Neural cell (in vitro differentiated cells): ENCODE measurements around the gene ZNF79. TPM values are rescaled to one million over a fixed set of nuclear protein-coding genes. Genes with fewer than 3 reads are reported as not detected.

Experiments
- H2AFZ ChIP-seq: fragments of 200-600, 300-800 bp; sonication (generic), shearing (Covaris generic); 2 replicates; pipeline ENCODE4 v1.6.0; 2014; ENCODE audit warnings: low read depth, mild to moderate bottlenecking, antibody characterized with exemption, low read length, moderate library complexity
- H3F3A ChIP-seq: fragments of 200-600 bp; shearing (Covaris generic); 2 replicates; pipeline ENCODE4 v1.6.1; 2016; ENCODE audit warnings: mild to moderate bottlenecking, moderate library complexity, mixed read lengths, antibody characterized with exemption, low read length; ENCODE audit not compliant: insufficient read depth, poor library complexity, severe bottlenecking
- H3K27ac ChIP-seq: fragments of 200-600, 300-800 bp; sonication (generic), shearing (Covaris generic); 2 replicates; pipeline ENCODE4 v1.5.1; 2014; ENCODE audit warnings: mild to moderate bottlenecking, low read length, moderate library complexity
- H3K27me3 ChIP-seq: fragments of 300-800, 200-600 bp; sonication (generic), shearing (Covaris generic); 2 replicates; pipeline ENCODE4 v1.6.0; 2014; ENCODE audit warnings: mild to moderate bottlenecking, low read depth, low read length, moderate library complexity; ENCODE audit not compliant: insufficient read depth
- H3K36me3 ChIP-seq: fragments of 300-800, 200-600 bp; sonication (generic), shearing (Covaris generic); 2 replicates; pipeline ENCODE4 v1.5.1; 2014; ENCODE audit warnings: mild to moderate bottlenecking, antibody characterized with exemption, low read length, moderate library complexity; ENCODE audit not compliant: insufficient read depth
- H3K4me2 ChIP-seq: fragments of 300-800, 200-600 bp; sonication (generic), shearing (Covaris generic); 2 replicates; pipeline ENCODE4 v1.6.0; 2014; ENCODE audit warnings: mild to moderate bottlenecking, low read length
- H3K4me3 ChIP-seq: fragments of 300-800, 200-600 bp; sonication (generic), shearing (Covaris generic); 2 replicates; pipeline ENCODE4 v1.5.1; 2014; ENCODE audit warnings: mild to moderate bottlenecking, low read length, moderate library complexity
- H3K79me2 ChIP-seq: fragments of 200-600 bp; shearing (Covaris generic); replicated peaks from 2 replicates; pipeline ENCODE4 v1.6.0; 2014; ENCODE audit warnings: mild to moderate bottlenecking, low read length, moderate library complexity; ENCODE audit not compliant: insufficient read depth
- H3K9ac ChIP-seq: fragments of 300-800, 200-600 bp; sonication (generic), shearing (Covaris generic); 2 replicates; pipeline ENCODE4 v1.6.1; 2016; ENCODE audit warnings: mild to moderate bottlenecking, low read length, mixed read lengths
- H3K9me2 ChIP-seq: fragments of 200-600 bp; shearing (Covaris generic); 2 replicates; pipeline ENCODE4 v1.6.1; 2016; ENCODE audit warnings: mild to moderate bottlenecking, low read length, mixed read lengths; ENCODE audit not compliant: insufficient read depth
- H3K9me3 ChIP-seq: fragments of 200-600, 300-800 bp; sonication (generic), shearing (Covaris generic); 2 replicates; pipeline ENCODE4 v1.6.1; 2016; ENCODE audit warnings: mild to moderate bottlenecking, mixed run types, low read length, moderate library complexity, mixed read lengths
- H4K20me1 ChIP-seq: fragments of 200-600 bp; shearing (Covaris generic); 2 replicates; pipeline ENCODE4 v1.6.1; 2016; ENCODE audit warnings: mild to moderate bottlenecking, mixed run types; ENCODE audit not compliant: insufficient read depth
- EP300 ChIP-seq: fragments of 450-650 bp; conservative IDR thresholded peaks from 2 replicates; pipeline ENCODE4 v1.6.1; 2014; ENCODE audit warnings: antibody characterized with exemption, mild to moderate bottlenecking, moderate library complexity; ENCODE audit not compliant: poor library complexity, severe bottlenecking
- EZH2 ChIP-seq: fragments of 200-600, 300-800 bp; shearing (Covaris generic), sonication (generic); IDR thresholded peaks from 2 replicates; pipeline ENCODE4 v1.6.1; 2014; ENCODE audit warnings: antibody characterized with exemption, low read length, borderline replicate concordance, mild to moderate bottlenecking; ENCODE audit not compliant: insufficient read depth, poor library complexity, severe bottlenecking
- MXI1 ChIP-seq: fragments of 450-650 bp; conservative IDR thresholded peaks from 2 replicates; pipeline ENCODE4 v1.6.1; 2014; ENCODE audit warnings: antibody characterized with exemption, mild to moderate bottlenecking; ENCODE audit not compliant: poor library complexity, severe bottlenecking
- POLR2AphosphoS5 ChIP-seq: IDR thresholded peaks from 2 replicates; pipeline ENCODE4 v1.6.1; 2012
- RAD21 ChIP-seq: fragments of 450-650 bp; conservative IDR thresholded peaks from 2 replicates; pipeline ENCODE4 v1.6.1; 2014; ENCODE audit warnings: antibody characterized with exemption, mild to moderate bottlenecking, moderate library complexity
- SMC3 ChIP-seq: fragments of 450-650 bp; conservative IDR thresholded peaks from 2 replicates; pipeline ENCODE4 v1.6.1; 2014; ENCODE audit warnings: antibody characterized with exemption, mild to moderate bottlenecking, moderate library complexity; ENCODE audit not compliant: poor library complexity
- TAF1 ChIP-seq: IDR thresholded peaks from 2 replicates; pipeline ENCODE4 v1.6.1; 2012; ENCODE audit warnings: low read depth
- polyA plus RNA-seq: library from polyadenylated mRNA; depleted of rRNA; stranded (reverse); fragments of >200 nt; gene quantifications from 2 replicates; pipeline ENCODE4 v1.2.3, GENCODE V29; 2014
- TF ChIP-seq, protein P1 (sequence below): fragments of 450-650 bp; IDR thresholded peaks from 2 replicates; pipeline ENCODE4 v1.5.1; 2014; ENCODE audit warnings: antibody characterized with exemption, mild to moderate bottlenecking, moderate library complexity; ENCODE audit not compliant: poor library complexity, severe bottlenecking
- TF ChIP-seq, protein P2 (sequence below): IDR thresholded peaks from 2 replicates; pipeline ENCODE4 v1.6.1; 2012; ENCODE audit warnings: borderline replicate concordance

ZNF79 gene
- polyA plus RNA-seq, 1 donor from 2014 or later: 2.9 TPM

DNA sequence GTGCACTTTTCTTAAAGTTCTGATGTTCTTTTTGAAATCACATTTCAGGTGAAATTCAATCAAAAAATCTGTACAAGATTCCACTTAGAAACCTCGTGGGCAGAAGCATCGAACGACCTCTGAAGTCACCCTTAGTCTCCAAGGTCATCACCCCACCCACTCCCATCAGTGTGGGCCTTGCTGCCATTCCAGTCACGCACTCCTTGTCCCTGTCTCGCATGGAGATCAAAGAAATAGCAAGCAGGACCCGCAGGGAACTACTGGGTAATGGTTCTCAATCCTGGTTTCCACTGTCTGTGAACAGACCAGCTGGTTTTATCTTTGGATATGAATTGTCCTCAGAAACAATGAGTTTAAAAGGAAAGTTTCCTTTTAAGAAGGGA, 35.3 kb upstream of the ZNF79 start:
- Histone ChIP-seq H3K9me2 (no peaks in the 10 kb centered on the region), H2AFZ (no peak overlapping the region), H3F3A (peaks cover 3% of the 10 kb centered on the region), H4K20me1 (no peaks in the 10 kb centered on the region), H3K79me2 (no peaks in the 10 kb centered on the region), H3K4me2 (peak overlapping the region; percentile 33), H3K9me3 (no peaks in the 10 kb centered on the region), H3K27me3 (no peaks in the 10 kb centered on the region), H3K36me3 (no peaks in the 10 kb centered on the region), H3K4me3 (peak overlapping the region; percentile 30), H3K9ac (peak overlapping the region; percentile 38), H3K27ac (peak overlapping the region; percentile 71)
- TF ChIP-seq SMC3 (peak; percentile 4), MXI1 (no peak)
- TF ChIP-seq, protein P1, sequence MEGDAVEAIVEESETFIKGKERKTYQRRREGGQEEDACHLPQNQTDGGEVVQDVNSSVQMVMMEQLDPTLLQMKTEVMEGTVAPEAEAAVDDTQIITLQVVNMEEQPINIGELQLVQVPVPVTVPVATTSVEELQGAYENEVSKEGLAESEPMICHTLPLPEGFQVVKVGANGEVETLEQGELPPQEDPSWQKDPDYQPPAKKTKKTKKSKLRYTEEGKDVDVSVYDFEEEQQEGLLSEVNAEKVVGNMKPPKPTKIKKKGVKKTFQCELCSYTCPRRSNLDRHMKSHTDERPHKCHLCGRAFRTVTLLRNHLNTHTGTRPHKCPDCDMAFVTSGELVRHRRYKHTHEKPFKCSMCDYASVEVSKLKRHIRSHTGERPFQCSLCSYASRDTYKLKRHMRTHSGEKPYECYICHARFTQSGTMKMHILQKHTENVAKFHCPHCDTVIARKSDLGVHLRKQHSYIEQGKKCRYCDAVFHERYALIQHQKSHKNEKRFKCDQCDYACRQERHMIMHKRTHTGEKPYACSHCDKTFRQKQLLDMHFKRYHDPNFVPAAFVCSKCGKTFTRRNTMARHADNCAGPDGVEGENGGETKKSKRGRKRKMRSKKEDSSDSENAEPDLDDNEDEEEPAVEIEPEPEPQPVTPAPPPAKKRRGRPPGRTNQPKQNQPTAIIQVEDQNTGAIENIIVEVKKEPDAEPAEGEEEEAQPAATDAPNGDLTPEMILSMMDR: no peak

DNA sequence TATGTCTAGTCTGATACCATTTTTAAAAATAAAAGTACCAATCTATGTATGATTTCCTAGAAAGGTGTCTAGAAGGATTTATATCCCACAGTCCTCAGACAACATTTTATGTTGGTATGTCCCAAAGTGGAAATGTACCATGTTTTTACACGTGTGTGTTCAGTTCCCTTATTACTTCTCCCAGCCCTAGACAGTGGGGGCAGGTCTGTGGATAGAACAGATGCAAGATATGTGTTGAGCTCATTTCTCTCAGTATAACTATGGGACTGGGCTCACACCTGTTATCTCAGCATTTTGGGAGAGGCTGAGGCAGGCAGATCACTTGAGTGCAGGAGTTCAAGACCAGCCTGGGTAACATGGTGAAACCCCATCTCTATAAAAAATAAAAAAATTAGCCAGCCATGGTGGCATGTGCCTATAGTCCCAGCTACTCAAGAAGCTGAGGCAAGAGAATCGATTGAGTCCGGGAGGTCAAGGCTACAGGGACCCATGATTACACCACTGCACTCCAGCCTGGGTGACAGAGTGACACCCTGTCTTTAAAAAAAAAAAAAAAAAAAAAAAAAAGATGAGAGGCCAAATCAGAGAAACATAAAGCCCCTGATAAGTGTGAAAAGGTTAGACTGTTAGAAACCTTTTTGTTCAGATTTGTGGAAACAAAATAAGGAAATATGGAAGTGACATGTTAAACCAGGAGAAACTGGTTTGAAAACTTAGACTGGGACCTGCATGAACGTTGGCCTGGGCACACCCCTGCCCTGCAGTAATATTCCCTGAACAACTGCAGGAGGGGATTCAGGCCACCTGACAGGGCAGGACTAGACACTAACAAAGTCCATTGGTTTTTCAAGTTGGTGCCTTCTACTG, 34.6 kb upstream of the ZNF79 start:
- H4K20me1 ChIP-seq: no peaks in the 10 kb centered on the region
- H3F3A ChIP-seq: peaks cover 3% of the 10 kb centered on the region
- no peaks in the 10 kb centered on the region for H3K27me3 ChIP-seq
- no peaks in the 10 kb centered on the region for H3K9me3 ChIP-seq
- no peaks in the 10 kb centered on the region for H3K9me2 ChIP-seq
- no peak overlapping the region for H2AFZ ChIP-seq
- TF ChIP-seq RAD21 (no peak), POLR2AphosphoS5 (no peak), EP300 (no peak), SMC3 (no peak), EZH2 (no peak), MXI1 (no peak), TAF1 (no peak)
- TF ChIP-seq, protein P1: no peak
- TF ChIP-seq, protein P2, sequence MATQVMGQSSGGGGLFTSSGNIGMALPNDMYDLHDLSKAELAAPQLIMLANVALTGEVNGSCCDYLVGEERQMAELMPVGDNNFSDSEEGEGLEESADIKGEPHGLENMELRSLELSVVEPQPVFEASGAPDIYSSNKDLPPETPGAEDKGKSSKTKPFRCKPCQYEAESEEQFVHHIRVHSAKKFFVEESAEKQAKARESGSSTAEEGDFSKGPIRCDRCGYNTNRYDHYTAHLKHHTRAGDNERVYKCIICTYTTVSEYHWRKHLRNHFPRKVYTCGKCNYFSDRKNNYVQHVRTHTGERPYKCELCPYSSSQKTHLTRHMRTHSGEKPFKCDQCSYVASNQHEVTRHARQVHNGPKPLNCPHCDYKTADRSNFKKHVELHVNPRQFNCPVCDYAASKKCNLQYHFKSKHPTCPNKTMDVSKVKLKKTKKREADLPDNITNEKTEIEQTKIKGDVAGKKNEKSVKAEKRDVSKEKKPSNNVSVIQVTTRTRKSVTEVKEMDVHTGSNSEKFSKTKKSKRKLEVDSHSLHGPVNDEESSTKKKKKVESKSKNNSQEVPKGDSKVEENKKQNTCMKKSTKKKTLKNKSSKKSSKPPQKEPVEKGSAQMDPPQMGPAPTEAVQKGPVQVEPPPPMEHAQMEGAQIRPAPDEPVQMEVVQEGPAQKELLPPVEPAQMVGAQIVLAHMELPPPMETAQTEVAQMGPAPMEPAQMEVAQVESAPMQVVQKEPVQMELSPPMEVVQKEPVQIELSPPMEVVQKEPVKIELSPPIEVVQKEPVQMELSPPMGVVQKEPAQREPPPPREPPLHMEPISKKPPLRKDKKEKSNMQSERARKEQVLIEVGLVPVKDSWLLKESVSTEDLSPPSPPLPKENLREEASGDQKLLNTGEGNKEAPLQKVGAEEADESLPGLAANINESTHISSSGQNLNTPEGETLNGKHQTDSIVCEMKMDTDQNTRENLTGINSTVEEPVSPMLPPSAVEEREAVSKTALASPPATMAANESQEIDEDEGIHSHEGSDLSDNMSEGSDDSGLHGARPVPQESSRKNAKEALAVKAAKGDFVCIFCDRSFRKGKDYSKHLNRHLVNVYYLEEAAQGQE: no peak
- H3K27ac ChIP-seq: peak overlapping the region; percentile 71
- peak overlapping the region; percentile 33 for H3K4me2 ChIP-seq
- peak overlapping the region; percentile 30 for H3K4me3 ChIP-seq
- H3K79me2 ChIP-seq: no peaks in the 10 kb centered on the region
- H3K36me3 ChIP-seq: no peaks in the 10 kb centered on the region
- H3K9ac ChIP-seq: no peak overlapping the region
